GM12878 (cell line): ENCODE measurements around the gene SEMA5A.

Experiments
- ATF3 ChIP-seq: IDR thresholded peaks from 2 replicates; pipeline ENCODE4 v1.6.1; 2011; ENCODE audit warnings: low read depth, mild to moderate bottlenecking, low read length, moderate library complexity, borderline replicate concordance; ENCODE audit errors: extremely low read depth
- CEBPB ChIP-seq, 2 experiments: fragments of 150-350 bp in 1 of 2; IDR thresholded peaks; 2 replicates each; pipeline ENCODE4 v1.6.1; 2012 to 2014; ENCODE audit warnings: low read depth in 2 of 2, low read length in 2 of 2, borderline replicate concordance in 1 of 2, inconsistent platforms in 1 of 2
- CTCF ChIP-seq, 3 experiments: IDR thresholded peaks in 2 of 3; conservative IDR thresholded peaks in 1 of 3; 2 replicates each; pipeline ENCODE4 v1.5.1; 2011; ENCODE audit warnings: low read depth in 3 of 3, low read length in 3 of 3, mild to moderate bottlenecking in 3 of 3, control low read depth in 2 of 3, moderate library complexity in 2 of 3, inconsistent platforms in 1 of 3, mixed read lengths in 1 of 3; ENCODE audit not compliant: control insufficient read depth in 2 of 3, insufficient read depth in 1 of 3; ENCODE audit errors: extremely low read depth in 1 of 3
- EGR1 ChIP-seq, 2 experiments: IDR thresholded peaks; 1 replicate in 1 of 2; 2 replicates in 1 of 2; pipeline ENCODE4 v1.6.1; 2011 to 2012; ENCODE audit warnings: low read depth in 2 of 2, low read length in 2 of 2, borderline replicate concordance in 1 of 2, mild to moderate bottlenecking in 1 of 2, moderate library complexity in 1 of 2
- EZH2 ChIP-seq: IDR thresholded peaks from 2 replicates; pipeline ENCODE4 v1.6.1; 2012; ENCODE audit warnings: low read depth, mild to moderate bottlenecking, control low read depth, inconsistent platforms, low read length, borderline replicate concordance; ENCODE audit not compliant: control insufficient read depth
- HCFC1 ChIP-seq: fragments of 150-350 bp; IDR thresholded peaks from 2 replicates; pipeline ENCODE4 v1.6.1; 2014; ENCODE audit warnings: low read length
- HDAC6 ChIP-seq: fragments of 200-600 bp; sonication (generic); IDR thresholded peaks from one replicate; pipeline ENCODE4 v1.8.0; 2017; ENCODE audit warnings: antibody characterized with exemption; ENCODE audit not compliant: unreplicated experiment
- POLR2A ChIP-seq: IDR thresholded peaks from 2 replicates; pipeline ENCODE4 v1.6.1; 2011; ENCODE audit warnings: low read depth, mild to moderate bottlenecking, low read length
- TAF1 ChIP-seq: IDR thresholded peaks from 2 replicates; pipeline ENCODE4 v1.6.1; 2011; ENCODE audit warnings: mild to moderate bottlenecking, low read depth, low read length, borderline replicate concordance
- ZSCAN29 ChIP-seq: fragments of 450-650 bp; IDR thresholded peaks from 2 replicates; pipeline ENCODE4 v1.6.1; 2017; ENCODE audit warnings: mild to moderate bottlenecking, moderate library complexity
- TF ChIP-seq, protein P1 (sequence below): IDR thresholded peaks from 2 replicates; pipeline ENCODE4 v1.6.1; 2012; ENCODE audit warnings: low read depth, low read length, improper control_type of control experiment

- TF ChIP-seq CTCF (IDR thresholded peaks at IDR 0.05 in 2 of 3, conservative IDR thresholded peaks at IDR 0.05 in 1 of 3; ENCODE audit: control insufficient read depth in 2 of 3, extremely low read depth in 1 of 3, insufficient read depth in 1 of 3, low read depth in 3 of 3, low read length in 3 of 3): no peak
- TF ChIP-seq HCFC1: no peak
- no peak for TF ChIP-seq EZH2
- TF ChIP-seq, protein P1, sequence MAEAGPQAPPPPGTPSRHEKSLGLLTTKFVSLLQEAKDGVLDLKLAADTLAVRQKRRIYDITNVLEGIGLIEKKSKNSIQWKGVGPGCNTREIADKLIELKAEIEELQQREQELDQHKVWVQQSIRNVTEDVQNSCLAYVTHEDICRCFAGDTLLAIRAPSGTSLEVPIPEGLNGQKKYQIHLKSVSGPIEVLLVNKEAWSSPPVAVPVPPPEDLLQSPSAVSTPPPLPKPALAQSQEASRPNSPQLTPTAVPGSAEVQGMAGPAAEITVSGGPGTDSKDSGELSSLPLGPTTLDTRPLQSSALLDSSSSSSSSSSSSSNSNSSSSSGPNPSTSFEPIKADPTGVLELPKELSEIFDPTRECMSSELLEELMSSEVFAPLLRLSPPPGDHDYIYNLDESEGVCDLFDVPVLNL: no peak
- no peak for TF ChIP-seq ATF3
- TF ChIP-seq CEBPB (IDR thresholded peaks at IDR 0.05; ENCODE audit: borderline replicate concordance in 1 of 2, low read depth in 2 of 2, low read length in 2 of 2): no peak
- TF ChIP-seq EGR1 (IDR thresholded peaks at IDR 0.05; ENCODE audit: borderline replicate concordance in 1 of 2, low read depth in 2 of 2, low read length in 2 of 2): no peak
- no peak for TF ChIP-seq TAF1
- TF ChIP-seq POLR2A: no peak
- no peak for TF ChIP-seq ZSCAN29
- TF ChIP-seq HDAC6: no peak
These were observed 508.8 kb downstream of the SEMA5A start for GRCh38 chr5:9037048-9037447.
